Astrocyte of the cerebellum (primary cell): ENCODE measurements around the gene ALDH1L1.

Experiments
- DNase-seq: peaks from one replicate; pipeline ENCODE4 v3.0.0-alpha.2; 2011; ENCODE audit warnings: low read depth
- H3K4me3 ChIP-seq: 2 replicates; pipeline ENCODE4 v1.5.1; 2011; ENCODE audit warnings: mild to moderate bottlenecking, low read depth, low read length, moderate library complexity
- in situ Hi-C: cut with HindIII; loops from 2 replicates; pipeline ENCODE4 v1.10.0; 2017; ENCODE audit warnings: low sequenced_read_pairs
- TF ChIP-seq, protein P1 (sequence below): IDR thresholded peaks from 2 replicates; pipeline ENCODE4 v1.5.1; 2012; ENCODE audit warnings: low read length, low read depth, moderate library complexity, mild to moderate bottlenecking; ENCODE audit errors: missing control alignments

Gene ALDH1L1

DNA sequence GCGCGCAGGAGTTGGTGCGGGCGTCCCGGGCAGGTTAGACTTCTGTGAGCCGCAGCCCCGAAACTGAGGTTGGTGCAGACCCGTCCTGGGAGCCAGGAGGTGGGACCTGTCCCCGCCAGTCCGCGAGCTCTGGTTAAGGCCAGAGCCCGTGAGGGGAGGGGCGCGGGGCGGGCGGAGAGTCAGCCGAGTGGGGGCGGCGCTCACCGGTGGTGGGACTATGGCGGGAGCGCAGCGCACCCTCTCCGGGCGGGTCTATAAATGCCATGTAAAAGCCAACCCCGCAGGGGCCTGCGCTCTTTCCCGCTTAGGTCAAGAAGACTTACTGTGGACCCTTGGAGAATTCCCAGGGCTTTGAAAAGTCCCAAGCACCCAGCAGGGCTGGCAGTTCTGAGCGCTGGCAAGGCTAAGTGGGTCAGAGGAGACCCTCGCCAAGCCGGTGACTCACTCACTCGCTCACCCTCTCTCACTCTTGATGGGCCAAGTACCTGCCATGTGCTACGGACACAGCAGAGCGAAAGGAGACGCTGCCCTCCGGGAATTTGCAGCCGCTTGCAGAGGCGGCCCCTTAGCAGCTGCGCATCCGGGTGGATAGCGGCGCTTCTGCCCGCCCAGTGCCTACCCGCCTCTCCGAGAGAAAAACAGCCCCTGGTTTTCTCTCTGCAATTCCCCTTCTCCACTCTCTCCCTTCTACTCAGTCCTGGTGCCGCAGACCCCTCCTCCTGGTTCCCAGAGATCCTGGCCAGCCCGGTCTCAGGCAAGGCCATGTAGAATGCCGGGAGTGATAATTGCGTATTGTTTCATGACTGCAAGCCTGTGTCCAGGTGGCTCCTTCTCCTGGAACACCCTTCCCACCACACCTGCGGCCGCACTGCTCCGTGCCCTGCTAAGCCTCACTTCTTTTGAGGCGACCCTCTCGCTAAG is at the start of gene ALDH1L1:
TSS of gene ALDH1L1 (minus strand) at position 110 of the 921 bp plus-strand sequence. CDS start 19,607 bp downstream, outside the sequence.
- DNase-seq, result peak; percentile 50
- peak within 1 kb of the TSS; percentile 47 for H3K4me3 ChIP-seq
- in situ Hi-C loops, result loop anchor here (5.0 kb wide), 1 partner anchor 78 kb away; no protein-coding TSS in a partner anchor
- TF ChIP-seq, protein P1, sequence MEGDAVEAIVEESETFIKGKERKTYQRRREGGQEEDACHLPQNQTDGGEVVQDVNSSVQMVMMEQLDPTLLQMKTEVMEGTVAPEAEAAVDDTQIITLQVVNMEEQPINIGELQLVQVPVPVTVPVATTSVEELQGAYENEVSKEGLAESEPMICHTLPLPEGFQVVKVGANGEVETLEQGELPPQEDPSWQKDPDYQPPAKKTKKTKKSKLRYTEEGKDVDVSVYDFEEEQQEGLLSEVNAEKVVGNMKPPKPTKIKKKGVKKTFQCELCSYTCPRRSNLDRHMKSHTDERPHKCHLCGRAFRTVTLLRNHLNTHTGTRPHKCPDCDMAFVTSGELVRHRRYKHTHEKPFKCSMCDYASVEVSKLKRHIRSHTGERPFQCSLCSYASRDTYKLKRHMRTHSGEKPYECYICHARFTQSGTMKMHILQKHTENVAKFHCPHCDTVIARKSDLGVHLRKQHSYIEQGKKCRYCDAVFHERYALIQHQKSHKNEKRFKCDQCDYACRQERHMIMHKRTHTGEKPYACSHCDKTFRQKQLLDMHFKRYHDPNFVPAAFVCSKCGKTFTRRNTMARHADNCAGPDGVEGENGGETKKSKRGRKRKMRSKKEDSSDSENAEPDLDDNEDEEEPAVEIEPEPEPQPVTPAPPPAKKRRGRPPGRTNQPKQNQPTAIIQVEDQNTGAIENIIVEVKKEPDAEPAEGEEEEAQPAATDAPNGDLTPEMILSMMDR, result no peak

DNA sequence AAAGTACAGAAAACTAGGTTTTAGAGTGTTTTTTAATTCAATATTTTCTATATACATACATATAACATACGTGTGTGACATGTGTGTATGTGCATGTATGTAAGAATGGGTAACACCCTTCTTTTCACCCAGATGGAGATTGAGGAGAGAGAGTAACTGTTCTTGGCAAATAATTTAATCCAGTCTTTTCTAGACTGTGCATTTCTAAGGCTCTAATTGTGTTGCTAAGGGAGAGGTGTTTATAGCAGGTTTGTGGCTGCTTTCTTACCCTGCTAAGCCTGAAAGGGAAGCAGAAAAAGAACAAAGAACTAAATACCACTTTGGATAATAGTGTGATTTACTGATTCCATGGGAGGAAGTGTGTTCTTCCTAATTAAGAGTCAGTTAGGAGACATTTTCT is 46.0 kb upstream of the ALDH1L1 start:
- no peak overlapping the region for H3K4me3 ChIP-seq
- in situ Hi-C loops, result no loop called here
- TF ChIP-seq, protein P1, result no peak
- no peak for DNase-seq

DNA sequence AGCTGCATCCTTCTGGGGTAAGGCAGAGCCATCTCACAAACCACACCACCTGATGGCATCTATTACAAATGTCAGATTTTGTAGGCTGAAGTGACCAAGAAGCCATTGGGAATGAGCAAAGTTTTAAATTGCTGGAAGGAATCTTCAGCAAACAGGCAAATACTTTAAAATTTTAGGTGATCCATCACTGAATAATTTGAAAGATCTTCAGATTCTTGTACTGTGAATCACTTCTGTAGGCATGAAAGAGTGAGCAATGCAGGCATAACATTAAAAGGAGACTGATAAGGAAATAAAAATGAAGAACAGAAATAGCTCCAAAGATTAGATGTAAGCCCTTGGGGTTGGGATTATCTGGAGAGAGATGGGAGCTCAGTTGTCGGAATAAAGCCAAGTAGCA is 36.0 kb upstream of the ALDH1L1 start:
- in situ Hi-C loops, result no loop called here

DNA sequence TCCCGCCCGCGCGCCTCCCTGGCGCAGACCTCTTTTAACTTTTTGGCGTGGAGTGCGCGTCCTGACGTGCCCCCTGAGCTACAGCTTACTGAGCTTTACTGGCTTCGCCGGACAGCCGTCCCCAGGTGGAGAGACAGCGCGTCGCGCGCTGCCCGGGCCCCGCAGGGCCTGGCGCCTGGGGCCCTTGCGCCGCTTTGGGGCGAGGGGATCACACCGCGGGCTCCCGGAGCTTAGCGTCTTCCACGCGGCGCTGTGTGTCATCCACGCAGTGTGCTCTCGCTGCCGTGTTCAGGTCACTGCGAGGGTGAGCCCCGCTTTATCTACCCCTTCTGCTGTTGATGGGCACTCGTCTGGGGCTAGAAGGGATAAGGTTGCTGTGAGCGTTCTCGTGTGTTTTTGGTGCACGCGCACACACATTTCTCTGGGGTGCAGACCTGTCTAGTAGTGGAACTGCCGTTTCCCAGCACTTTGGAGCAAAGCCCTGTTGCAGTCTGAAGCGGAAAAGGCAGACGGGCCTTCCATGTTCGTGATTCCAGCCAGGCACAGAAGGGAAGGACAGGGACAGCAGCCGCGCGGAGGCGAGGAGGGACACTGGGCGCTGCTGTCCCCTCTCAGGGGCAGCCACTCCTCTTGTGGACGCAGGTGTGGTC is 33.1 kb upstream of the ALDH1L1 start:
- in situ Hi-C loops, result no loop called here
- DNase-seq, result no peak

More for the DNA sequence above, 36.0 kb upstream of the ALDH1L1 start:
- TF ChIP-seq, protein P1, result no peak
- DNase-seq, result no peak
- H3K4me3 ChIP-seq, result no peak overlapping the region

DNA sequence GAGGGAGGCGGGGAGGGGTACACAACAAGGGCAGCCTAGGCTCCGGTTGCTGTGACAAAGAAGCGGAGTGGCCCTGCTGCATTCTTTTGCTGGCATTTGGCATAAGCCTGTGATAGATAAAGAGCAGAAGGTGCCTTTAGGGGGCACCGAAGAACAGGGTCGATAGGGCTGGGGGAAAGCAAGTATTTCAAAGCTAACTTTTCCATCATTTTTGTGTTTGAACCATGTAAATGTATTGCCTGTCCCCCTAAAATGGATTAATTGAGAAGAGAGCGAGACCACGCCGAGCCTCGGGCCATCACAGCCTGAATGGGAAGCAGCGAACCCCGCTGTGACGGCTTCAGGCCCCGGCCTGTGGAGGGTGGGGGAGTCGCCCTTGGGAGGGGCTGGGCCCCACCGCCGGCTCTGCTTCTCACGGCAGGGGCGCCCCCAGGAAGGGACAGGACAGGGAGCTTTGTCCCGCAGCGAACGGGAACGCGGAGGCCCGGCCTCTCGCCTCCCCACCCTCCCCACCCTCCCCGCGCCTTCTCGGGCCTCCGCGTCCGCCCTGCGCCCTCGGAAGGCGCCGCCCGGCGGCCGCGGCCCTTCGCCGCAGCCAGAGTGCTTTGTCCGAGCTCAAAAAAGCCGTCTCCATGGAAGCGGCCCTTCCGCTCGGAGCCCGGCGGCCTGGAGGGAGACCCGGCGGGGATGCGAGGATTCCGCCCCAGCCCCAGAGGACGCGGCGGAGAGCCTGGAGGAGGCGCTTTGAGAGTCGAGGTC is 32.4 kb upstream of the ALDH1L1 start:
- in situ Hi-C loops, result no loop called here
- TF ChIP-seq, protein P1, result peak; percentile 39
- H3K4me3 ChIP-seq, result peak overlapping the region; percentile 35
- peak; percentile 11 for DNase-seq

More for the DNA sequence above, 33.1 kb upstream of the ALDH1L1 start:
- peak overlapping the region; percentile 35 for H3K4me3 ChIP-seq
- TF ChIP-seq, protein P1, result no peak

DNA sequence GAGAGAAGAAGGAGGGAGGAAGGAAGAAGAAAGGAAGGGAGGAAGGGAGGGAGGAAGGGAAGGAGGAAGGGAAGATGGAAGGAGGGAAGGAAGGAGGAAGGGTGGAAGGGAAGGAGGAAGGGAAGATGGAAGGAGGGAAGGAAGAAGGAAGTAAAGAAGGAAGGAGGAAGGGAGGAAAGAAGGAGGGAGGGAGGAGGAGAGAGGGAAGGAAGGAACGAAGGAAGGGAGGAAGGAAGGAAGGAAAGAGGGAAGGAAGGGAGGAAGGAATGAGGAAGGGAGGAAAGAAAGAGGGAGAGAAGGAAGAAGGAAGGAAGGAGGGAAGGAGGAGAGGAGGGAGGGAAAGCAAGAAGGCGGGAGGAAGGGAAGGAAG is 31.8 kb upstream of the ALDH1L1 start:
- TF ChIP-seq, protein P1, result no peak
- no peak overlapping the region for H3K4me3 ChIP-seq
- no peak for DNase-seq
- in situ Hi-C loops, result no loop called here
